ENCODE results near the gene SZRD1.

SZRD1 gene

GRCh38 chr1:16397120-16397519 lies 30.1 kb downstream of the SZRD1 start:
- DNase-seq: no peak

- no peak for DNase-seq
Observed at GRCh38 chr1:16398371-16398953, 31.4 kb downstream of the SZRD1 start.

- no peak for DNase-seq
Observed at GRCh38 chr1:16402742-16403141, 35.7 kb downstream of the SZRD1 start.

DNA sequence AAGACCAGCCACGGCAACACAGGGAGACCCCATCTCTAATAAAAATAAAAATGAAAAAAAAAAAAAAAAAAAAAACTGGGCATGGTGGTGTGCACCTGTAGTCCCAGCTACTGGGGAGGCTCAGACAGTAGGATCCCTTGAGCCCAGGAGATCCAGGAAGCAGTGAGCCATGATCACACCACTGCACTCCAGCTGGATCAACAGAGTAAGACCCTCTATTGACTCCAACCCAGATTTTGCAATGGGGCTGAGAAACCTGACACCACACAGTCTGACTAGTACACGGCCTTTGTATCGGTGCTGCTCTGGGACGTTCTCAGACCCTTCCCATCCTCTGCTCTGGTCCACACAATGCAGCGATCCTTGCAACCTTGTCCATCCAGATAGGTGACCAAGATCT lies 38.4 kb downstream of the SZRD1 start:
- no peak for DNase-seq

- DNase-seq: no peak
Observed at GRCh38 chr1:16406868-16407267, 39.8 kb downstream of the SZRD1 start.

DNA sequence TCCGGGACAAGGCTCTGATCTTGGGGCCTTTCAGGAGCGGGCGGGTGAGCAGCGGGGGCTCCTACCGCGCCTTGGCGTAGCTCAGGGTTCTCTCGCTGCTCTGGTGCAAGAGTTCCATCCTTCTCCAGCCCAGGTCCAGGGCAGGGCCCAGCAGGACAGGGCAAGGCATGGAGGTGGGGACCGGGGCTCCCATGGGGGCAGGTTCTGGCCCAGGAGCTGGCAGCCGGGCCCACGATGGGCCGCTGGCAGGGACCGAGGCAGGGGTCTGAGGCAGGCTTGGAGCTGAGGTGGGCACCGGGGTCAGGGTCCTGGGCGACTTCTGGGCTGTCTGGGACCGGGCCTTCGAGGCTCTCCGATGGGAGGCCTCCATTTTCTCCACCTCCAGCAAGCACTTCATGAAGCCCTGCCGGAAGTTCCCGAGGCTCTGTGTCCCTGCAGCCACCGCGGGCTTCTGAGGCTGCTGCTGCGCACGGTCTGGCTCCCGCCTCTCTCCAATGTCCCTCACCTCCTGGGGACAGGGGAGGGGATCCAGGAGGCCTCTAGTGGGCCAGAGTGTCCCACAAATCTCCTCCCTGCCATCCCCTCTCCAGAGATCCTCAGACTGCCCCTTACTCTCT lies 42.6 kb downstream of the SZRD1 start:
- peak; percentile 85 for DNase-seq

GRCh38 chr1:16410803-16411202 lies 43.8 kb downstream of the SZRD1 start:
- DNase-seq: no peak

GRCh38 chr1:16413191-16413590 lies 46.1 kb downstream of the SZRD1 start:
- DNase-seq: no peak

DNA sequence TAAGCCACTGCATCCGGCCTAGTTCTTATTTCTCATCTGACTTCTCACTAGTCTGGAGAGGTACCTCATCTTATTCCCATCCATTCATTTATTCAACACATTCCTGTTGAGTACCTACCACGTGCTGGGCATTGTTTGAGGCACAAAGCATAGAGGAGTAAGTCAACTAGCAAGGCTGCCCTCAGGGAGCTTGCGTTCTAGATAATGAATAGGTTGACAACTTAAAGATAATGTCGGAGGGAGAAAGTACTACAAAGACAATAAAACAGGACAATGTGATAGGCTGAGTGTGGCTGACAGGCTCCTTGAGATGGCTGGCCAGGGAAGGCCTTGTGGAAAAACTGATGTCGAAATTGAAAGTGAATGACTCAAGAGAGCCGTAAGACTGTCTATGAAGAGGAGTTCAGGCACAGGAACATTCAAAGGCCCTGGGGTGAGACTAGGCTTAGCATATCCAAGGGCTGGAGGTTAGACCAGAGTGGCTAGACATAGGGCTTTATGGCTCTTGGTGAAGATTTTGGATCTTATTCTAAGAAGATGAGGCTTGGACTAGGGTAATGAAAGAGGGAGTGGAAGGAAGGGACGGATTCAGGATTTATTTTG lies 51.9 kb downstream of the SZRD1 start:
- DNase-seq: no peak

- DNase-seq: no peak
Observed at GRCh38 chr1:16420424-16421118, 53.5 kb downstream of the SZRD1 start.

GRCh38 chr1:16421201-16421600 lies 54.2 kb downstream of the SZRD1 start:
- no peak for DNase-seq

DNA sequence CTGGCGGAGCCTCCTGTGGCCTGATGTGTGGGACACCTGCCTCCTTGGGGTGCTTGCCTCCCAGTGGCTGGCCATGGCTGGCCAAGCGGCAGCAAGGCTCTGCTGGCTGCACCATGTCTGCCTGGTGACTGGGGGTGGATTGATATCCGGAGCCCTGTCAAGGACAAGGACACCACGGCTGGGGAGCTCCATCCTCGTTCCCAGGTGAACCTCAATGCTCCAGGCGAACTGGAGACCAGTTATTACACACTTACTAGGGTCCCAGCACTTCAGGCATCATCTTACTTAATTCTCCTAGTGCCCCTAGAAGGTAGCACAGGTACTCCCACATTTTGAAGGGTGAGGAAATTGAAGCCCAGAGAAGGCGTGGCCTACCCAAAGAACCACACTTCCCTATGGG lies 55.0 kb downstream of the SZRD1 start:
- DNase-seq: no peak

- no peak for DNase-seq
Observed at GRCh38 chr1:16425125-16426025, 58.3 kb downstream of the SZRD1 start.

- peak; percentile 26 for DNase-seq
Observed at GRCh38 chr1:16430606-16431005, 63.6 kb downstream of the SZRD1 start.

DNA sequence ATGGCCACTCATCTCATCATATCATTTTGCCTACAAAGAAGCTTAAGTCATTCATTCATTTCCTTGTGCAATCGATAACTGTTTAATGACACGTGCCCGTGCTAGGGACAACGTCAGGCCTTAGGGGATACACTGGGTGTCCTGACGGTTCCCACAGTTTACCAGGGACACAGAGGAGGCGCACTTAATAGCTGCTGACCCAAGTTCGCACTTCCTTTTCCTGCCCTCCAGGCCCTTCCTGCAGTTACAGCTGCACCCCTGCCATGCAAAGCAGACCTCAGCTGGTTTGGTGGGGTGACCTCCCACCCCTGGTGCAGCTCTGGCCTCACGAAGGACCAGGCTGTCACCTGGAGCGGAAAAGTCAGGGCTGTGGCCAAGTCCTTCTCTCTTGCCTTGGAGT lies 66.0 kb downstream of the SZRD1 start:
- DNase-seq: no peak

GRCh38 chr1:16434007-16434406 lies 67.0 kb downstream of the SZRD1 start:
- no peak for DNase-seq

GRCh38 chr1:16434501-16434900 lies 67.5 kb downstream of the SZRD1 start:
- DNase-seq: peak; percentile 39

- DNase-seq: no peak
Observed at GRCh38 chr1:16436946-16437474, 70.0 kb downstream of the SZRD1 start, which contains the start of gene SPATA21. Gene SPATA21 (minus strand): TSS chr1:16437424. CDS start chr1:16431371, 6,053 bp downstream.

GRCh38 chr1:16438516-16438915 lies 71.5 kb downstream of the SZRD1 start:
- DNase-seq: no peak

- no peak for DNase-seq
Observed at GRCh38 chr1:16438924-16439323, 71.9 kb downstream of the SZRD1 start.

DNA sequence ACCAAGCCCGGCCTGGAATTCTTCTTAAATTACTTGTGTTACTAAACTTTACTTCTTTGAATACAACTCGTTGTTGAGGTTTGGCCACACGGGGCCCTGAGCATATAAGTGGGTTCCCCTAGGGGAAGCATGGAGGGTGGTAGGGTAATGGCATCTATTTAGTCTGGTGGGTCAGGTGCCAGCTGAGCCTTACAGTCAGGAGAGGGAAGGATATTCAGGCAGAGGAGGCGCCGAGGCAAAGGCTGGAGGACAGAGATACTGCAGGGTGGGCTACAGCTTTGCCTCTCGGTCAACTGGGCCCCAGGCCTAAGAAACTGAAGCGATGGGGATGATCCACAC lies 73.1 kb downstream of the SZRD1 start:
- peak; percentile 79 for DNase-seq

DNA sequence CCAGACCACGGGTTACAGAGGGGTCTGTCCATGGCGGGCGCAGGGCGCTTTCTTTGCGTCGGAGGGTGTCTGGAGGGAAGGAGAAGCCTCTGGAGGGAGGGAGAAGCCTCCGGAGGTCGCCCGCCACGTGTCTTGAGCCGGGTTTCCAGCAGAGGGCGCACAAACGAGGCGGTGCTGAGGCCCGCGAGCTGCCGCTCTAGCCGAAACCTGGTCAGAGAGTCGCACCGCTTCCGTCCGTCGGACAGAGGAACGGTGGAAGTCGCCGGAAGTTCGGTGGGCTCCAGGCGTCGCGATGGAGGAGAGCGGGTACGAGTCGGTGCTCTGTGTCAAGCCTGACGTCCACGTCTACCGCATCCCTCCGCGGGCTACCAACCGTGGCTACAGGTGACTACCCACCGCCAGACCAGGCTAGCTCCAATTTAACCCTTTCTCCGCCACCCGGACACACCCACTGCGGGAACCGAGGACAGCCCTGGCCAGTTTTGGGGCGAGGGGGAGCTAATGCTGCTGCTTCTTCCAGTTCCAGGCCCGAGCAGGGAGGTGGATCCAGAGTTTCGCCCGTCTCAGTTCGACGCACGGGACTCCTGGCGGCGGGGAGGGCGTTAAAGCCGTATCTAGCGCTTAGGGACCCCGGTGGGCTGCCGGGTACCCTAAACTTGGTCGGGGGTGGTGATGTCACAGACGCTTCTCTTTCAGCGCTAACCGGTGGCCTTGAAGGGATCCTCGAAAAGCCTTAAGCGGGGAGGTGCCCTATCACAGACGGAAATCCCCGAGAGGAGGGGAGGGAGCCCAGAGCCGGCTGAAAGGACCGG lies 73.6 kb downstream of the SZRD1 start, which contains the start of gene NECAP2:
TSS of gene NECAP2 (plus strand) at position 255 of the 812 bp plus-strand sequence. CDS start at position 293, 38 bp downstream.
- DNase-seq: peak; percentile 98
